Upper lobe of right lung (tissue), 1 donor: ENCODE measurements around the gene ADAMTS4. TPM values are rescaled to one million over a fixed set of nuclear protein-coding genes. Genes with fewer than 3 reads are reported as not detected.

Experiments used
- ATAC-seq: fragments of 200-7000 bp; cut with Tn5 transposase; one replicate; pipeline ENCODE4 v1.9.1; 2020; ENCODE audit warnings: mild to moderate bottlenecking, moderate library complexity
- DNase-seq: peaks from one replicate; pipeline ENCODE4 v3.0.0-alpha.2; 2020
- H3K27ac ChIP-seq: fragments of 200-600 bp; one replicate; pipeline ENCODE4 v1.8.0; 2022
- H3K27me3 ChIP-seq: fragments of 200-600 bp; one replicate; pipeline ENCODE4 v1.8.0; 2022; ENCODE audit warnings: mild to moderate bottlenecking
- H3K36me3 ChIP-seq: fragments of 200-600 bp; one replicate; pipeline ENCODE4 v1.8.0; 2022
- H3K4me1 ChIP-seq: fragments of 200-600 bp; one replicate; pipeline ENCODE4 v1.8.0; 2022
- H3K4me3 ChIP-seq: fragments of 200-600 bp; one replicate; pipeline ENCODE4 v1.8.0; 2022; ENCODE audit warnings: mild to moderate bottlenecking
- H3K9me3 ChIP-seq: fragments of 200-600 bp; one replicate; pipeline ENCODE4 v1.8.0; 2022
- CTCF ChIP-seq: fragments of 200-600 bp; IDR thresholded peaks from one replicate; pipeline ENCODE4 v1.8.0; 2022; ENCODE audit warnings: antibody characterized with exemption
- intact Hi-C: fragments of 100-400 bp; cut with DNase I; formaldehyde crosslinking; loops from one replicate; pipeline ENCODE4 v1.11.0; 2022
- total RNA-seq: library from RNA; stranded (reverse); fragmentation: NEBNext Ultra II Directional; extraction: Animal tissue kit (Norgen Biotek cat#: 25700); gene quantifications from one replicate; pipeline ENCODE4 v1.2.1, GENCODE V29; 2021
- donor health status: DM: no; HTN: yes; CAD: no; lungs with severe emphysema.

The ADAMTS4 gene
- total RNA-seq, 1 donor from 2014 or later: 7.8 TPM

GRCh38 chr1:161218301-161219077, 19.6 kb upstream of the ADAMTS4 start:
- Histone ChIP-seq H3K27me3 (no peaks in the 10 kb centered on the region), H3K36me3 (peaks cover 19% of the 10 kb centered on the region), H3K4me1 (no peaks in the 10 kb centered on the region), H3K9me3 (no peaks in the 10 kb centered on the region), H3K27ac (no peak overlapping the region), H3K4me3 (peak overlapping the region; percentile 28)
- DNase-seq: no peak
- no peak for ATAC-seq
- intact Hi-C loops: no loop called here
- TF ChIP-seq CTCF: no peak

GRCh38 chr1:161217831-161218230, 19.0 kb upstream of the ADAMTS4 start:
- TF ChIP-seq CTCF: no peak
- peak overlapping the region; percentile 28 for H3K4me3 ChIP-seq
- no peaks in the 10 kb centered on the region for H3K9me3 ChIP-seq
- no peaks in the 10 kb centered on the region for H3K27me3 ChIP-seq
- peak overlapping the region; percentile 38 for H3K27ac ChIP-seq
- DNase-seq: no peak
- intact Hi-C loops: no loop called here
- H3K36me3 ChIP-seq: peaks cover 26% of the 10 kb centered on the region
- ATAC-seq: no peak
- no peaks in the 10 kb centered on the region for H3K4me1 ChIP-seq

GRCh38 chr1:161216945-161217712, 18.3 kb upstream of the ADAMTS4 start:
- Histone ChIP-seq H3K36me3 (peaks cover 33% of the 10 kb centered on the region), H3K4me1 (no peaks in the 10 kb centered on the region), H3K27ac (peak overlapping the region; percentile 88), H3K4me3 (peak overlapping the region; percentile 49), H3K27me3 (no peaks in the 10 kb centered on the region), H3K9me3 (no peaks in the 10 kb centered on the region)
- intact Hi-C loops: no loop called here
- DNase-seq (no peak), ATAC-seq (peak; percentile 80)
- TF ChIP-seq CTCF: no peak

- DNase-seq (peak; percentile 85), ATAC-seq (peak; percentile 82)
- H3K9me3 ChIP-seq: no peaks in the 10 kb centered on the region
- no peaks in the 10 kb centered on the region for H3K4me1 ChIP-seq
- peak within 1 kb of the TSS; percentile 49 for H3K4me3 ChIP-seq
- H3K36me3 ChIP-seq: peaks cover 53% of the 10 kb centered on the region
- intact Hi-C loops: no loop called here
- H3K27ac ChIP-seq: peak within 1 kb of the TSS; percentile 68
- no peaks in the 10 kb centered on the region for H3K27me3 ChIP-seq
- no peak for TF ChIP-seq CTCF
These were observed 16.2 kb upstream of the ADAMTS4 start, which contains the start of gene FCER1G for GRCh38 chr1:161215076-161215475. TSS of gene FCER1G (plus strand) at chr1:161215295. CDS start at chr1:161215322, 27 bp downstream.

- peak; percentile 44 for ATAC-seq
- Histone ChIP-seq H3K9me3 (no peaks in the 10 kb centered on the region), H3K36me3 (peaks cover 58% of the 10 kb centered on the region), H3K4me3 (peak overlapping the region; percentile 49), H3K4me1 (no peaks in the 10 kb centered on the region), H3K27ac (peak overlapping the region; percentile 55), H3K27me3 (no peaks in the 10 kb centered on the region)
- no peak for DNase-seq
- intact Hi-C loops: no loop called here
- no peak for TF ChIP-seq CTCF
These were observed 15.5 kb upstream of the ADAMTS4 start for GRCh38 chr1:161214369-161214768.
